NCI-H146 treated with DMSO at 0.1 percent for 48 hours (cell line): ENCODE measurements around the gene PLA2G4D.

Experiments used
- DNase-seq: peaks from one replicate; lab custom pipeline; 2025; ENCODE audit not compliant: unreplicated experiment; lab: John Stamatoyannopoulos, UW

Gene PLA2G4D, protein sequence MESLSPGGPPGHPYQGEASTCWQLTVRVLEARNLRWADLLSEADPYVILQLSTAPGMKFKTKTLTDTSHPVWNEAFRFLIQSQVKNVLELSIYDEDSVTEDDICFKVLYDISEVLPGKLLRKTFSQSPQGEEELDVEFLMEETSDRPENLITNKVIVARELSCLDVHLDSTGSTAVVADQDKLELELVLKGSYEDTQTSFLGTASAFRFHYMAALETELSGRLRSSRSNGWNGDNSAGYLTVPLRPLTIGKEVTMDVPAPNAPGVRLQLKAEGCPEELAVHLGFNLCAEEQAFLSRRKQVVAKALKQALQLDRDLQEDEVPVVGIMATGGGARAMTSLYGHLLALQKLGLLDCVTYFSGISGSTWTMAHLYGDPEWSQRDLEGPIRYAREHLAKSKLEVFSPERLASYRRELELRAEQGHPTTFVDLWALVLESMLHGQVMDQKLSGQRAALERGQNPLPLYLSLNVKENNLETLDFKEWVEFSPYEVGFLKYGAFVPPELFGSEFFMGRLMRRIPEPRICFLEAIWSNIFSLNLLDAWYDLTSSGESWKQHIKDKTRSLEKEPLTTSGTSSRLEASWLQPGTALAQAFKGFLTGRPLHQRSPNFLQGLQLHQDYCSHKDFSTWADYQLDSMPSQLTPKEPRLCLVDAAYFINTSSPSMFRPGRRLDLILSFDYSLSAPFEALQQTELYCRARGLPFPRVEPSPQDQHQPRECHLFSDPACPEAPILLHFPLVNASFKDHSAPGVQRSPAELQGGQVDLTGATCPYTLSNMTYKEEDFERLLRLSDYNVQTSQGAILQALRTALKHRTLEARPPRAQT

DNA sequence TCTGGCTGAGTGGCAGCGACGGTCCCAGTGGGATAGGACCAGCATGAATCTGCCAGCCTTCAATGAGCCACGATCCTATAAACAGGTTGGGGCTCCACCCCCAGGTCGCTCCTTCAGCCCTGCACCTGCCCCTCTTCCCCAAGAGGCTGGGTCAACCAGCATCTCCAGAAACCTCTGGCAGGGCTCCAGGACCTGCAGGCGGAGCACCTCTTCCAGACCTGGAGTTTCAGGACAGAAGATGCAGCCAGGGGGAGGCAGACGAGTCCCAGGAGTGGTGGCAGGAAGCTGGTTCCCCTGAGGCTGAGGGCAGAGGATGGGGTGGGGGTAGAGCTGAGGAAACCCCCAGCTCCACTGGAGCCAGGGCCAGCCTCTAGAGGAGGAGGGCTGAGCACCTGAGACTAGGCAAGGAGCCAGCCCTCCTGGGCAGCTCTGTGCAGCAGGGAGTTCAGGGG lies at the start of gene PLA2G4D:
PLA2G4D (minus strand) TSS at position 51 of the 452 bp plus-strand sequence. CDS start 103 bp downstream, outside the sequence.
- no peak for DNase-seq

DNA sequence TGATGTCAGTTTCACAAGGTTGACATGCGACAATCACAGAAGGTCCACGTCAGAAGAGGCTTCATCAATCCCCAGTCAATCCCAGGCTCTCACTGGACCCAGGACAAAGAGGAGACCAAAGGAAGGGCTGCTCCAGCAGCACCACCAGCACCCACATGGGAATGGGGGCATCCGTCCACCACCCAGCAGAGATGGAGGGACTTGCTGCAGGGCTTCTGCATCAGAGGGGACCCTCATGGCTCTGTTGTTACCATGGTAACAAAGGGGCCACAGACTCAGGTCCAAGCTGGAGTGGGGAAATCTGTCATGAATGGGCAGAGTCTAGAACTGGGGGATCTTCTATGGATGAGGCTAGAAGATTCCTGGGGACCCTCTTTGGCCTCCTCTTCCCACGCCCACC lies 49.0 kb upstream of the PLA2G4D start:
- DNase-seq = no peak

DNA sequence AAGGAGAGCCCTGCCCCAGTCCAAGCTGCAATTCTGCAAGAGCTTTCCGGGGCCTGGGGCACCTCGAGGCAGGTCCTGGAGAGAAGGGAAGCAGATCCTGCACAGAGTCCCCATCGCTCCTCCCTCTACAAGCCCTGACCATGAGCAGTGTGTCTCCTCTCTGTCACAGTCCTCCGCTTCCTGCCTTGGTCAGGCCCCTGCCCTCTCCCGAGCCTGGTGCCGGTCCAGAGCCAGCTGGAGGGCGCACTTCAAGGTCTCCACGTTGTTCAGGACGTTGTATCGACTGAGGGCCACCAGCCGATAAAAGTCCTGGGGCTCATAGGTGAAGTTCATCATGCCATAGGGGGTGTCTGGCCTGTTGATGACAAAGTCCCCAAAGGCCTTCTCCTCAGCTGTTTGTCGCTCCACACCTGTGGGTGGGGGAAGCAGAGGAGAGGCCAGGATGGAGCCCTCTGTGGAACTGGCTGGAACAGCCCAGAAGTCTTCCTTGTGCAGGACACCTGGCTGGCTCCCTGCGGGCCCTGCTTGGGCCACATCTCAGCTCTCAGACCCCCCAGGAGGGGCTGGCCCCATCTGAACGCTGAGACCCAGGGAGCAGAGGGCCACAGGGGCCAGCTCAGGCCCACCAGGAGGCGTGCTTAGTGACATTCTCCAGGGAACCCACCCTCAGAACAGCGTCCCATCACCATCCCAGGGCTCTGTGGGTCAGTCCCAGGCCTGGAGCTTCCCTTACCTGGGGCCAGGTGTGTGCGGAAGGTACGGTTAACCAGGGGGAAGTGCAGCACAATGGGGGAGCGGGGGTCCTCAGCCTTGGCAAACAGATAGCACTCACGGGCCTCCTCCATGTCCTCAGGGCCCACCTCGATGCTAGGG lies 47.7 kb upstream of the PLA2G4D start:
- no peak for DNase-seq

DNA sequence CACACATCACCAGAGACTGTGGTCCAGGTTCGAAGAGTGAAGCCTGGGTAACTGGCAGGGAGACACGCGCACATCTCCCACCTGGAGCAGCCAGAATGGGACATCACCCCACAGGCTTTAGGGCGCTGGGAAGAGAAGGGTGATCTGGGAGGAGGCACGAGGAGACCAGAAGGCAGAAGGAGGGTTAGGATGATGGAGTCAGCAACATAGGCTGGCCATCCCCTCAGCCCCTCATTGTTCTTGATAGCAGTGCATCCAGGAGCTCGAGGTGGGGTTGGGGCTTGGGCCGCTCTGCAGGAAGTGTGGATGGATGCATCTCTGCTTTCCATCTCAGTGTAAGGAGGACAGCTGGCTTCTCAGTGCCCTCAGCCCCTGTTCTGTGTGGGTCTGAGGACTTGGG lies 46.9 kb upstream of the PLA2G4D start:
- no peak for DNase-seq

DNA sequence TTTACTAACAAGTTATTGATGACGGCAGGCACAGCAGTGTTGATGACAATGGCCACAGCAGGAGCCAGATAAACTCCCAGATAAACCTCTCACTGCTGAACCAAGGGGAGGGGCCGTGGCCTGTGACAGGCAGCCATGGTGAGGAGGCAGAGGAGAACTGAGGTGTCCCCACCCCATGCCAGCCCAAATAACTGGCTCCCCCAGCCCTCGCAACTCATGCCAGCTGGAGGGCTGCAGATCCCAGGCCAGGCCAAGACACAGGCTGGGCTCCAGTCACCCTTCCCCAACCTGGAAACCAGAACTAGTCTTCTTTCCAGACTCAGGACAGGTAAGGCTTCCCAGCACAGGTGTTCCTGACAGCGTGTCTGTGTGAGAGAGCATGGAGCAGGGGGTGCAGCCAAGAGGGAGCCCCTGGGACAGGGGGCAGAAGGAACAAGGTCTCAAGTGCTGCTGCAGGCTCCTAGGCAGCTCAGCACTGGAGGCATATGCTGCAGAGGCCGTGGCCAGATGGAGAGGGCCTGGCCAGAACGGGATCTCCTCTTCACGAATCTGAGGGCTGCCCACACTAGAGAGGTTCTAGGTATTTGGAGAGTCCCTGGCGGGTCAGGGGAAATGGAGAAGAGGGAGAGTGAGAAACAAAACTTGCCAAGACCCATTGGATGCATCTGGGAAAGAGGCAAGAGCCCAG lies 46.2 kb upstream of the PLA2G4D start:
- DNase-seq = peak; percentile 2

DNA sequence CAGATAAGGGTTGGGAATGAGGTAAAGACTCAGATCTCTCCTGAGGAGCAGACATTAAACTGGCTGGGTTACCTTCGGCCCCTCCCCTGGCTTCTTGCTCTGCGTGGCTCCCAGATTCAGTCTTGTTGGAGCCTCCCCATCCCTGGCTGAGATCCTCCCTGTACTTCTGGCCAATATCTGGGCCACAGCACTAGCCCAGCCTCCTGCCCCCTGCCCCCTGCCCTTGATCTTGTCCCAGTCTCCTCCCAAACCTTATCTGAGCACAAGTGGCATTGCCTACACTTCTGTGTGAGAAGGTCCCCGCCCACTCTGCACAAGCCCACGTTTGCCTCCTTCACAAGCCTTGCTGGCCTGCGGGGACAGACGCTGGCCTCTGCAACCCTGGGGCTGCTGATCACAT lies 45.2 kb upstream of the PLA2G4D start:
- no peak for DNase-seq

DNA sequence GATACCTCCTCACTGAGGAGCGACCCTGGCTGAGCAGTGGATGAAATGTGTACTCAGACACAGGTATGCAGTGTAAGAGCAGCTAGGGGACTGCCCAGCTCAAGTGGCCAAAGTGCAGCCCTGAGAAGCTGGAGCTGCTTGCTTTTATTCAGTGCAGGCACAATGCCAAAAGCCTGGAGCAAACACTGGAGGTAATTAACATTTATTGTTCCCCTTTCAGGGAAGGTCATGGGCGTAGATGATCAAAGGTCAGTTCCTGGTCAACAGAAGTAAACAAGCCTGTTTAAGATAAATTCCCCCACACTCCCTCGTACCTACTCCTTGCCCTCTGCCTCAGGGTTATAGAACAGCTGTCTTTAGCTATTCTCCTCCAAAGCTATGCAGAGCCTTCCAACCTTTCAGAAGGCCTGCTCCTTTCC lies 44.6 kb upstream of the PLA2G4D start:
- no peak for DNase-seq

DNA sequence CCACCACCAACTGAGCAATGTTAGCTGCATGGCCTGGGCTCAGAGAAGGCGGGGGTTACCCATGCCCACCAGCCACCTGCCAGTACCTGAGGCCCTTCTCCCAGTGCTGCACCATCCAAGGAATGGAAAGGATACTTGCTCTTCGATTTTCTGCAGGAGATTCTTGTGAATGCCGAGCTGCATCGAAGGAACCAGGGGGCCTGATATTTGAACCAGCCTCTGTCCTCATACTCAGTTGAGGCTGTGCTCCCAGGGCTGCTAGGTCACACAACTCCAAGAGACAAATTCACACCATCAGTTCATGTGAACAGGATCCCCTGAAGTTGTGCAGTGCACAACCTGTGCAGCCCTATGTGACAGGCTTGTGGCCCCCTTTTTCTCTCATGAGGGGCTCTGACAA lies 44.0 kb upstream of the PLA2G4D start:
- no peak for DNase-seq

DNA sequence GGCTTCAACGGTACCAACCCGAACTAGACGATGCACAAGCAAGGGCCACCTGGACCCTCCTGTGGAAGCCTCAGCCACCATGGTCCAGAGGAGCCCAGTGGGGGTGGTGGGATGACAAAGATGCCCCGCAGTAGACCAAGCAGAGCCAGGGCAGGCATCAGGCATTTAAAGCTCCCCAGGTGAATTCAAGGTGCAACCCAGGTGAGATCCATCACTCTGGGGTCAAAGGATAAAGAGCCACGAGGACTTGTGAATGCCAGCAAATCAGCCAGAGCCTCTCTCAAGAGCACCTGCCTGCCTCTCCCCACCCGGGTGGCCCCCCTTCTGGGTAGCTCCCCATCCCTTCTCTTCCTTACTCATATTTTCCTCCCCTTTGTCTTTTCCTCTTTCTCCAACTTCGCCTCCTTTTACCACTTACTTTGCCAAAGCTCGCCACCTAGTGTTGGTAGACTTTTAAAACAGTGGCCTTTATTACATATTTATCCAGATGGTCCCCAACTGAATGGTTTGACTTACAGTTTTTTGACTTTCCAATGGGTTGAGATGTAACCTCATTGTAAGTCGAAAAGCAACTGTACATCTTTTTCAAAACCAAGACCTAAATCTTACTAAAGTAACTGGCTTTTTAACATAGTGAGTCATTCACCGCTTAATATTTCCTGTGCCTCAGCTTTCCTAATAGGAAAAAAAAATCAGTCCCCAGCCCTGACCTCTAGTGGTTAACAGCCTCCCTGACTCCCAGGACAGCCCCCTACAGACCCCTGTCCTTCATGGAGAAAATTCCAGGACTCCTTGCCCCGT lies 43.3 kb upstream of the PLA2G4D start:
- DNase-seq = no peak

DNA sequence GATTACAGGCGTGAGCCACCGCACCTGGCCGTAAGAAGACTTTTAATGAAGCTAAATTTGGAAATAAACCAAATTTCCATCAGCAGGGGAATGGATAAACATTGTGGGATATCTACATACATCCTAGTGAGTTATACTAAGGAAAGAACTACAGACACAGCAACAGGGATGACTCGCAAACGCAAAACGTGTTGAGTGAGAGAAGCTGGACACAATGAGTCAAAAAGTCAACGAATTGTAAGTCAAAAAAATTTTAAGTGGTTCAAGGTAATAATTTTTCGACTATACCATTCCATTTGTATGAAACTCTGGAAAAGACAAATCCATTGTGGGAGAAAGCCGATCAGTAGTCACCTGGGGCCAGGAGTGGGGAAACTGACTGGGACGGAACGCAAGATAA lies 42.2 kb upstream of the PLA2G4D start:
- DNase-seq = no peak

DNA sequence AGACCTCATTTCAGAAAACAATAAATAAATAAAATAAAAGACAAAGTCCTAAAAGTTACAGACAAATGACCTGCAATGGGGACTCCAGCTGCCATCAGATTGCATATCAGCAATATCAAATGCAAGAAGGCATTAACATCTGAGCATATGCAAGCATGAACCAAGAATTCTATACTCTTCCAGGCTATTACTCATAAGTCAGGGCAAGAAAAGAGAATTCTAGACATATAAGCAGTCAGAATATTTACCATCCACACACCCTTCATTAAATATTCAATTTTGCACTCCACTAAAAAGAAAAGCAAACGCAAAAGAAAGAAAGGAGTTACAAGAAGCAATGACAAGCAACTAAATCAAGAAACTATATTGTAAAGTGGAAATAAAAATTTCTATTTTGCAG lies 41.0 kb upstream of the PLA2G4D start:
- no peak for DNase-seq

DNA sequence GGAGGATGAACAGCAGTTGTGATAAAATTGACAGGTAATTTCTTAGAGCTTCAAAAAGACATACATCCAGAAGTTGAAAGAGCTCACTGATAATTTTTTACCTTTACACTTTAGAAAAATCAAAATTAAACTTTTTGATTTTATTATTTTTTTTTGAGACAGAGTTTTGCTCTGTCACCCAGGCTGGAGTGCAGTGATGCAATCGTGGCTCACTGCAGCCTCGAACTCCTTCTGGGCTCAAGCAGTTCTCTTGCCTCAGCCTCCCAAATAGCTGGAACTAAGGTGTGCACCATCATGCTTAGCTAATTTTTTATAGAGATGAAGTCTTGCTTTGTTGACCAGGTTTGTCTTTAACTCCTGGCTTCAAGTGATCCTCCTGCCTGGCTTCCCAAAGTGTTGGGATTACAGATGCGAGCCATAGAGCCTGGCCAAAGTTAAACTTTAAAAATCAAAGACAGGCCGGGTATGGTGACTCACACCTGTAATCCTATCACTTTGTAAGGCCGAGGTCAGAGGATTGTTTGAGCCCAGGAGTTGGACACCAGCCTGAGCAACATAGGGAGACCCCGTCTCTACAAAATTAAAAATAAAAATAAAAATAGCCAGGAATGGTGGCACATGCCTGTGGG lies 40.4 kb upstream of the PLA2G4D start:
- DNase-seq = no peak

DNA sequence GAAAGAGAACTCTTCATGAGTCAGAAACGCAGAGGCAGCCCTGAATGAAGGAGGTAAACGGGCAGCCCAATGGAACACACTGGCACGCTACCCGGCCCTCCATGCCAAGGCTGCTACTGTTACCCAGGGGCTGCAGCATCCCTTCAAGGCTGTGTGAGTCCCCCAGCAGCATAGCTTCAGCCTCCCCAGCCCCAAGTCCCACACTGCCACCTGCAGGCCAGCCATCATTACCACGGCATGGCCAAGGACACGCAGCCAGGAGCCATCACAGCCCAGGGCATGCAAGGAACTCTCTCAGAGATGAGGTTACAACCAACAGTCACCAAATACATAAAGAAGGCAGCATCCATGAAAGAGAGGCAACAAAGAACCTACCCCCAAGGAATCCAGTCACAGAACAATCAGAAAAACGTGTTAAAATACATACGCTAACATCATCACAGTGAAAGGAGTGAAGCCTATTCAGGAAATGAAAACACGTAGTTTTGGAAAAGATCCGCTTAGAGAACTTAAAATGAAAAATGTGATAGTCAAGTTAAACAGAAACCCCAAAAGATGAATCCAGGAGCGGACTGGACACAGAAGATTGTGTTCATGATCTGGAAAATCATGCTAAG lies 39.6 kb upstream of the PLA2G4D start:
- DNase-seq = peak; percentile 6

DNA sequence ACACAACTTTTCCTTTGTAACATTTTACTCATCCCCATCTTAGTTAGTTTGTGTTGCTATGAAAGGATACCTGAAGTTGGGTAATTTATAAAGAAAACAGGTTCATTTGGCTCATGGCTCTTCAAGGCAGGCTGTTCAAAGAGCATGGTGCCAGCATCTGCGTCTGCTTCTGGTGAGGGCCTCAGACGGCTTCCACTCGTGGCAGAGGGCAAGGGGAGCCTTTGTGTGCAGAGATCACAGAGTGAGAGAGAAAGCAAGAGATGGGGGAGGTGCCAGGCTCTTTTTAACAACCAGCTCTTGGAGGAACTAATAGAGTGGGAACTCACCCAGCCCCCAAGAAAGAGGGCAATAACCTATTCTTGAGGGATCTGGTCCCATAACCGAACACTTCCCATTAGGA lies 39.0 kb upstream of the PLA2G4D start:
- DNase-seq = no peak

DNA sequence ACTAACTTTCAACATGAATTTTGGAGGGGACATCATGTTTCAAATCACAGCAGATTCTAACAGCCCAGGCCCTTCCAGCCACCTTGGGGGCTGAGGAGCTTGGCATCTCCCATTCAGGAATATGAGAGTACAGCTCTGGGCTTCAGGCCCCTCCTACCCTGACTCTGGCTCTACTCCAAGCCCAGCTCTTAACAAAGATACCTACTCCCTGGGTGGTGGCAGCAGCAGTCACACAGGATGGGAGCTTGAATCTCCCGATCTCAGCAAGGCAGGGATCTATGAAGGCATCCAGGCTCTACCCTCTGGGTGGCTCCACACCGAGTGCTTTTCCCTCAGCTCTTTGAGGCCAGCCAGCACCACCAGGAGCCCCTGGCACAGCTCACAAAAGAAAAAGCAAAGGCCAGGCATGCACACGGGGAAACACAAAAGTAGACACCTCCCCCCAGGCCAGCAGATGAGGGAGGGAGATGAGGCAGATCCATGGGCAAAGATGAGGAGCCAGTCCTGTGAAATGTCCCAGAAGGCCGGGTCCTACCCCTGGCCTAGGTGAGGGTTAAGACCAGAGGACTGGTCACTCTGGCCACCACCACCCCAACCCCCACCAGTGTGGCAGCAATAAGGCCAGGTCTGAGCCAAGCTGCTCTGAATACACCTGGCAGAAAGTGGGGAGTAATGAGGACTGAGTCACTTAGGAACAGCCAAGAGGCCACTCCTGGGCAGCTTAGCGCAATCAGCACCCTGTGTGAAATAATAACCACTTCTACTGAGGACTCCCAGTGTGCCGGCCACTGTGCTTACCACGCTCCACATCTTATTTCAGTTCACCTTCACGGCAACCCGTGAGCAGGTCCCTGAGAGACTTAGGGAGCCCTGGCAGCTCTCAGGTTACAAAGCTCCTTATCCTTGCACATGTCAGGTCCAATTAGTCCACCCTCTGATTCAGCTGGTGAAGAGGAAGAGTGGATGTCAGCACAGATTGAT lies 37.8 kb upstream of the PLA2G4D start:
- DNase-seq = no peak

DNA sequence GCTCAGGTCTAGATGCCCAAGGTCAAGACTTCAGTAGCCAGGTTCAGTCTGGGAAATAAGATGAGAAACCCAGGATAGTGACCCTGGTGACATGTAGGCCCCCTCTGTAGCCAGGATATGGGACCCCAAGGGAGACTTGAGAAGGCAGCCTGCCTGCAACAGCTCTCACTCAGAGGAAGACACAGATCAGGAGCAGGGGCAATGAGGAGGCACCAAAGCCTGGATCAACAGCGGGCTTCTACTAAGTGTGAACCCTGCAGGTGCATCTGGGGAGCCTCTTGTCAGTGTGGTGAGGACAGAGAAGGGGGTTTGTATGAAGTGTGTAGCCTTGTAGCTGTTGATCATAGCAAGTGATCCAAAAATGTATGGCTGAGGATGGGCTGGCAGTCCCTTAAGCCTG lies 36.6 kb upstream of the PLA2G4D start:
- no peak for DNase-seq

DNA sequence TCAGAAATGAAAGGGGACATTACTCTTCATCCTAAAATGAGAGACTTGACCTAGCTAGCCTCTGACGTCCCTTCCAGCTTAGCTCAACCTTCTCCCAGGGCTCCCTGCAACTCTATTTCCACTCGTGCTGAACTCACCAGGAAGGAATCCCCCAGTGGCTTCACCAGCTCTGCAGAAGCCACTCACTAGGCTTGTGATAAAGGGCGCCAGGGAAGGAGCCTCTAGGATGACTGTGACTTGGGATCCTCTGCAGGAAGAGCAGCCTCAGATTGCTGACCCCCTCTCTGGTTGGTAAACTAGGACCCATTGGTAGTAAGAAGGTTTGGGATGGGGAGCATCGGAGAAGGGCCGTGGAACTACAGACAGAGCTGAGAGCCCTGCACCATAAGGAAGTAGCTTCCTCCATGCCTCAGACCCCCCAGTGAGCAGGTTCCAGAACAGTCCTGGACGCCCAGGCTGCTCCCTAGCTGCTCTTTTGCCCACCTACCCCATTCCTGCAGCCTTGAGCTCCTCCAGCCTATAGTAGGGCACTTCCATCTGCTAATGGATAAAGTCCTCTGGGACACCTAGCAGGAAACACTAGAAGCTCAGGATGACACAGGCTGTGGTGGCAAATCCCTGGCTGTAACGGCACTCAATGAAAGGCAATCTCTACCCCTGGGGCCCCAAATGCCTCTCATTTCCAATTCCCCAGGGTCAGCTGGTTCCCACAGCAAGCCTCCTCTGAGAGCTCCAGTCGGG lies 36.1 kb upstream of the PLA2G4D start:
- no peak for DNase-seq
